ENCODE measurements around the gene PRPF38B.

DNA sequence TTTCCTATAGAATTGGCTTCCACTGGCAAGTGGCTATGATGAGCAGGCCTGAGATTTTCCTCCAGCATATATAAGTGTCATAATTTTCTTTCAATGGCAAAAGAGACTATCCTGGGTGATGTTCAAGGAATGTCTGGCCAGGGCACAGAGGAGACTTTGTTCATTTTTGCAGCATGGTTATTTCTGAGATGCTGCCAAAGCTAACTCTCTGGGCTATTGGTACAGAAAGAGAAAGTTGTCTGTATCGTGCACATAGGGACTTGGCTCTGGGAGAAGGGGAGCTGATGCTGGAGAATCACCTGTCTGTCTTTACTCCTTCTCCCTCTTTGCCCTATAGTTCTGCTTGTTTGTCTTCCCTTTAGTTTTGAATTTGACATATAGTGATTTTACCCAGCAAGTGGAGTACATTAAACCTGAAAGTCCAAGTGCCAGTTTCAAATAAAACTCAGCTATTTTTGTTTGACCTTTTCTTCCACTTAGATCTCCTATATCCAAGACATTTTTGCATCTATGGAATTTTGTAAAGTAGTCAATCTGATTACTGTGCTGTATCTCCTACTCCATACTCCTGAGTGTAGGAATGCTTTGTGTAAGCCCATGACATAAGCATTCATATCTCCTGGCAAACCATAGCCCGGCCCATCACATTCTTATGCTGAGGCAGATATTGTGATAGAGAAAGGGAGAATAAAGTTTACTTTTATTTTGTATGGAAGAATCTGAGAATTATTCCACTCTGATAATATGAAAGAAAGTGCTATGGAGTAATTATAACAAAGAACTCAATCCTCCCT is 24.5 kb downstream of the PRPF38B start:
- TF ChIP-seq, protein P1, sequence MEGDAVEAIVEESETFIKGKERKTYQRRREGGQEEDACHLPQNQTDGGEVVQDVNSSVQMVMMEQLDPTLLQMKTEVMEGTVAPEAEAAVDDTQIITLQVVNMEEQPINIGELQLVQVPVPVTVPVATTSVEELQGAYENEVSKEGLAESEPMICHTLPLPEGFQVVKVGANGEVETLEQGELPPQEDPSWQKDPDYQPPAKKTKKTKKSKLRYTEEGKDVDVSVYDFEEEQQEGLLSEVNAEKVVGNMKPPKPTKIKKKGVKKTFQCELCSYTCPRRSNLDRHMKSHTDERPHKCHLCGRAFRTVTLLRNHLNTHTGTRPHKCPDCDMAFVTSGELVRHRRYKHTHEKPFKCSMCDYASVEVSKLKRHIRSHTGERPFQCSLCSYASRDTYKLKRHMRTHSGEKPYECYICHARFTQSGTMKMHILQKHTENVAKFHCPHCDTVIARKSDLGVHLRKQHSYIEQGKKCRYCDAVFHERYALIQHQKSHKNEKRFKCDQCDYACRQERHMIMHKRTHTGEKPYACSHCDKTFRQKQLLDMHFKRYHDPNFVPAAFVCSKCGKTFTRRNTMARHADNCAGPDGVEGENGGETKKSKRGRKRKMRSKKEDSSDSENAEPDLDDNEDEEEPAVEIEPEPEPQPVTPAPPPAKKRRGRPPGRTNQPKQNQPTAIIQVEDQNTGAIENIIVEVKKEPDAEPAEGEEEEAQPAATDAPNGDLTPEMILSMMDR (IDR thresholded peaks at IDR 0.05) = no peak
- TF ChIP-seq ZFX (IDR thresholded peaks at IDR 0.05; ENCODE audit: borderline replicate concordance) = no peak
